ENCODE measurements around the gene WWOX.

WWOX gene

DNA sequence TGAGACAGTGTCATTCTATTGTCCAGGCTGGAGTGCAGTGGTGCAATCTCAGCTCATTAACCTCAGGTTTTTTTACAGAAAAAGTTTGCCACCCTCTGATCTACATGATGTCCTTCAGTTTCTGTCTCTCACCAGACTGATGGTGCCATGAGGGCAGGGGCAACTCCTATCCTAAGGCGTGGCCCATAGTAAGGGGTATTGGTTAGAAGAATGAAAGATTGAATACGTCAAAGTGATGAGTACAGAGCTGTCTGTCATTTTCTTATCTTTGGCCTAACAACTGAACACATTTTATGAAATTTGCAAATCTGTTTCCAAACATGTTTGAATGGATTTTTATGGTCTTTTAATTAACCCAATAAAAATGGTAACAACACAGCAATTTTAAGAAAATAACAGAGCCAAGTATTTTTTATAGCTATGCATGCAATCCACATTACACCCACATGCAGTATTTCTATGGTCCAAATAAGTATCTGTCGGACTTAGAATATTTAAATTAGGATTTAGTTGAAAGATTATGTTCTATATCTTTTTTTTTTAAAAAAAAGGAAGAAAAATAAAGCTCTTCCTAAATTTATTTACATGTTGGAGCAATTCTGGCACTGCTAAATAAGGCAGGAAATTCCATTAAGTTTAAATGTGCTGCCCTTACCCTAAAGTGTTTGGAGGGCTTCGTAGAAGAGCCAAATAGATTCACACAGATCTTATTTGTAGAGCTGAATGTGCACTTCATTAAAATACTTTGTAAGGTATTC is 192.8 kb downstream of the WWOX start:
- DNase-seq (ENCODE audit: low read depth in 2 of 2, low spot score in 1 of 2), result no peak

DNA sequence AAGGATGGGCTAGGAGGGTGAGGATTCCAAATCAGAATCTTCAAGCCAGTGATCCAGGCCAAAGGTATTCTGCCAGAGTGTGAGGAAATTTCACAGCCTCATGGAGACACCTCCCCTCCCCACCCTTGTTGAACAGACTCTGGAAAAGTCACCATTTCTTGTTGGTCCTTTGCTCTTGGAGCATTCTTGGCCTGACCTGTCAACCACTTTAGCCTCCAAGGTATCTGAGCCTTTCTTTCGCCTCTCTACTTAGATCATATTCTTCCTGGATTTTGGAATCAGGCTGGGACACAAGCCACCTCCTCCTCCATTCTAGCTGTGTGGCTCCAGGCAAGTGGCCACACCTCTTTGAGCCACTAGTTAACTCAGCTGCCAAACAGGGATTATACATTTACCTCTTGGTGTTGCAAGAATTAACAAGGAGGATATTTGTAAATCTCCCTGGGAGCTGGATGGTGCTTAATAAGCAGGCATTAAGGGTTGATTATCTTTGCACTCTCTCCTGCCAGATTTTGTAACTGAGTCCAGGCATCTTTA is 193.5 kb downstream of the WWOX start:
- DNase-seq (ENCODE audit: low read depth in 2 of 2, low spot score in 1 of 2), result no peak

DNA sequence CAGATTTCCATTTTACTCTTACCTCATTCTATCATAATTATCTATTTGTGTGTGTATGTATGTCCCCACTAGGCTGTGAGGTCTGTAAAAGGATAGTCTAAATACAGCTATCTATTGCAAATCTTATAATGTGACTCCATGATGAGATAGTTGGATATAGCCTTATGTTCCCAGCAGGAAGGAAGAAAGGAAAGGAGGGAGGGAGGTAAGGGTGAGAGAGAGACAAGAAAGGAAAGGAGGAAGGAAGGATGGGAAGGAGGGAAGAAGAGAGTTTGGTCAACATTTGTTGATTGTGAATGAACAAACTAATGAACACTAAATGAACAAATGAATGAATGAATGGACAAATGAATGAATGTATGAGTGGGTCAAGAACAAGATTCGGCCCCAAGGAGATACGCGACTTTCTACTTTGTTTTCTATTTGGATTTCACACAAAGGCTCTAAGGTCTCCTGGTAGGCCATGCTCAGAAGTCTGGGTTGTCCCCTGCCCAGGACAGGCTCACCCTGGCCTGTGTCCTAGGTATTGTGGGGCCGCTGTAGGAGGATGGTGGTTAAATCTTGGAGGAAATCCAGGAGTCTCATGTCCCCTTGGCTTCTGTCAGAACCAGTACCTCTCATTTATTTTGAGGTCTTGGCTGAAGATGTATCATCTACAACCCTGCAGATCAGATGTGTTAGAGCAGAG is 195.2 kb downstream of the WWOX start:
- no peak for DNase-seq (ENCODE audit: low read depth in 2 of 2, low spot score in 1 of 2)

DNA sequence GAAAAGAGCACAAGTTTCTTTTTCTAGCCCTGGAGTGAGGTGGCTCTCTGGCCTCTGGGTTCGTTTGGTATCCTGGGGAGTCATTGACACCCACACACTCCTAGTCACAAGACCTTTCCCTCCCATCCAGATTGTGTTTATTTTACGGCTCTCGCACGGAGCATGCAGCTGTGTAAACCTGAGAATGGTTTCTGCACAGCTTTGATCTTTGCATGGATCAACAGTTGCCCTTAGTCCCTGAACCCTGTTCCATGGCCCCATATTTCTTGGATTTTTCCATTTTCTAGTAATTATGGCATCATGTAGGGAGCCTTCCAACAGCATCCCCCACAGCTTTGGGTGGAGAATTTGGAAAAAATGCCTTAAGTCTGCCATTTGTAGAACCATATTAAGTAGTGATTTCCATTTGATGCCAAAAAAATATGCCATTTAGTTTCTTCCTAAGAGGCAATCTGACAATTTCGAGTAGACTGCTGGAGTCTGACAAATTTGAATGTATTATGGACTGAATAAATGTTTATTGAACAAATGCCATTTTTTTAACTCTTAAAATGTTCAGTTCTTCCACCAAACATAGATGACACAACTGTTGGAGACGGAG is 197.7 kb downstream of the WWOX start:
- no peak for DNase-seq (ENCODE audit: low read depth in 2 of 2, low spot score in 1 of 2)

DNA sequence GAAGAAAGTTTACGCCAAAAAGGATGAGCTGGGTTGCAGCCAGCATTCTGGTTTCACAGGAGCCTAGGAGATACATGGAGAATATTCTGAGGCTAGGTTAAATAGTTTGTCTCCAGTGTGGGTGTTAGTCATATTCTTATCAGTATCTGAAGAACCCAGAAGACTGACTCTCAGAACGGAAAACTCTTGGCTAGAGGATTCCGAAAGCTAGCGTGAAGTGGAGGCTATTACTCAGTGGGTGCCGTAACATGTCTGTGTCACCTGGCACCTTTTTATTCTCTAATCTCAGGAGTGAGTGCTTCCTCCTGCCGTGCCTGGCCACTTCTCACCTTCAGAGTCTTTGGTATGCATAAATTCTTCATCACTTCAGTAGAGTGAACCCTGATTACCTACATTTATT is 199.5 kb downstream of the WWOX start:
- no peak for DNase-seq (ENCODE audit: low read depth in 2 of 2, low spot score in 1 of 2)

DNA sequence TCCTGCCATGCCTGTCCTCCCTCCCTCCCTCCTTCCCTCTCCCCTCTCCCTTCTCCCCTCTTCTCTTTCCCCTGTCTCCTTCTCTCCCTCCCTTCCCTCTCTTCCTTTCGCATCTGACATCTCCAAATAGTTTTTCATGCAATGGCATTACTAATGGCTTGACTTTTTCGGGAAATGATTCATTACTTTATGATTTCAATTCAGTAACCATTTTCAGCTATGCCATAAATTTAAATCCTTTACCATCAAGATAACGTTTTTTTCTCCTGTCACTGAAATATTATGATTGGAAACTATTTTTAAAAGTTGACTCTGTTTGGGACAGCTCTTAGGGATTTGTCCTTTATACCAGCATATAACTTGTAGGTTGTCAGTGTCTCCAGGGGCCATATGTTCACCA is 201.0 kb downstream of the WWOX start:
- no peak for DNase-seq (ENCODE audit: low read depth in 2 of 2, low spot score in 1 of 2)

DNA sequence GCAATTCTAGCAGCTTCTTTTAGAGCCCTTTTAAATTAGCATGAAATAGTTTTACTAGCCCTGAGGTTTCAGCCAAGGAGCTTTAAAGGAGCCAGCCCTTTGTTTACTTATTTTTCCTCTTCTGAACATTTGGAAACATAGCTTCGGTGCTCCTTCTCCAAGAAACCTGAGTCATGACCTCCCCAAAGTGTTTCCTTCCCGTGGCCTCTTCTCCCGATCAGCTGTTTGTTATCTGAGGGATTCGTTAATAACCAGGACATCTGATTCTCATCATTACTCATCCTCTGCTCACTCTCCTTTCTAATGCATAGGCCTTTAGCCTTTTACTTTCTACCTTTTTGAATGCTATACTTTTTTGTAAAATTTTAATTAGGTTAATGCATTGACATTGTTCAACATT is 204.5 kb downstream of the WWOX start:
- no peak for DNase-seq (ENCODE audit: low read depth in 2 of 2, low spot score in 1 of 2)

DNA sequence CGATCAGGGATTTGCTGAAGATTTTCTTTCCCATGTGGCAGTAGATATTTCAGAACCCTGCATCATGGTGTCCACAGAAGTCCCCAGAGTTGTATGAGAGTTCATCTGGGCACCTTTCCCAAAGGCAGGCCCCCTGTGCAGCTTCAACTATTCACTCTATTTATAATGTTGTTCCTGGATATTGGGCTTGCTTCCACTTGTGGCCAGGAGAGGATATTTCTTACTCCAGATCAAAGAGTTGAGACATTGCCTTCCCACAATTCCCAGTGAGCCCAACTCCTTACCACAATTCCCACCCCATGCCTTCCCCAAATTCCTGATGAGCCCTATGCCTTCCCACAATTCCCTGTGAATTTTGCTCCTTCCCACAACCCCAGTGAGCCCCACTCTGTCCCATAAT is 206.9 kb downstream of the WWOX start:
- no peak for DNase-seq (ENCODE audit: low read depth in 2 of 2, low spot score in 1 of 2)

DNA sequence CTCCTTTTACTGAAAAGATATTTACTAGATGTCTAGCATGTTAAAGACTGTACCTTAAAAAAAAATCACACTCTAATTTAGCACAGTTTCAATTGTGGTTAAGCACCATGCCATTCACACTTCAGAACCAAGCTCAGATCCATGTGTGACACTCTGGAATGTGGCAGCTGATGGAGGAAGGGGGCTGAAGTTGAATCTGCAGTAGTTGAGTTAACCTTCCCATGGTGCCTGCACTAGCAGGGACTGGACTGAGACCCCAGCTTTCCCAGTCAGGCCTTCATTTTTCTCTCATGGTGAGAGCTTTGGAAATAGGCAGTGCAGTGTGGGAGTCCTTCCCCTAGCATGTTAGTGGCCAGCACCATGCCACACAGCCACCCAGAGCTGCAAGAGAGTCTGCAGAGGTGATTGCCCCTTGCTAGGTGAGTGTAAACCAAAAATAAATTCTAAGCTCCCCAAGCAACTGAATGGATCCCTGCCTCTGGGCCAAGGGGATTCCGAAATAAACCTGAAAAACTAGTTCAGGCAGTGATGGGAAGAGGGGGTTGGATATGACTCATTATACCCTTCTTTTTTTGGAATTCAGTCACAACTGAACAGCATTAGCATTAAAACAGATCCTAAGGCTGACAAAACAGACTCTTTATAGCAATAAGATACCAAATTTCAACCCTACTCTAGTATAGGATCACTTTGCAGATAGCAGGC is 208.5 kb downstream of the WWOX start:
- DNase-seq (ENCODE audit: low read depth in 2 of 2, low spot score in 1 of 2), result no peak

DNA sequence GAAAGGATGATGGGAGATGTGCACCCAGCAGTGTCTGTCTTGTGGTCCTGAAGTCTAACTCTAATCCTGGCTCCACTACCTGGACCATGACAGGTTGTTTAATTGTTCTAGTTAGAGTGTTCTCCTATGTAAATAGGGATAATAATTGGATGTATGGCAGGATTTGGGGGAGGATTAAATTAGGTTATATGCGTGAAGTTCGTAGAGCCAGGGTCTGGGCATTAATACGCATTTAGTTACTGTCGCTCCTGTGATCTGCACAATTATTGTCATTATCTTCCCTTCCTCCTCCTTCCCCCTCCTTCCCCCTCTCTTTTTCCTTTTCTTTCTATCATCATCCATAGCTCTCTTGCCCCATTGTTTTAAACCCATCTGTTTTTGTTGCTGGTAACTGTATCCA is 210.3 kb downstream of the WWOX start:
- DNase-seq (ENCODE audit: low read depth in 2 of 2, low spot score in 1 of 2), result no peak

DNA sequence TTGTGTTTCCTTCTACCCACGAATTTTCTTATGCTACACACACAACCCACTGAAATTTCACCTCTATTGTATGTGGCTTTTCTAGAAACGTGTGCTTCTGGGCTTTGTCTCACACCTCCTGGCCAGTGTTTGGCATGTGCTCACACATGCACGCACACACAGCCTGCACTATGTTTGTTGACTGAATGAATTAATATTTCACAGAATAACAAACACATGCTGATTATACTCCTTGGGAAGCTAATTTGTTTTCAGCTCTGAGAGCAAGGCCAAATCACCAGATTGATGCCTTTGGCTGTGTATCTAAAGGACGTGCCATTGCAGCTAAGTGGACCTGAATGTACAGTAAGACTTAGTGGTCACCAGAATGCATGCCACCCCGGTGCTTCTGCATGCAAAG is 210.7 kb downstream of the WWOX start:
- DNase-seq (ENCODE audit: low read depth in 2 of 2, low spot score in 1 of 2), result no peak

DNA sequence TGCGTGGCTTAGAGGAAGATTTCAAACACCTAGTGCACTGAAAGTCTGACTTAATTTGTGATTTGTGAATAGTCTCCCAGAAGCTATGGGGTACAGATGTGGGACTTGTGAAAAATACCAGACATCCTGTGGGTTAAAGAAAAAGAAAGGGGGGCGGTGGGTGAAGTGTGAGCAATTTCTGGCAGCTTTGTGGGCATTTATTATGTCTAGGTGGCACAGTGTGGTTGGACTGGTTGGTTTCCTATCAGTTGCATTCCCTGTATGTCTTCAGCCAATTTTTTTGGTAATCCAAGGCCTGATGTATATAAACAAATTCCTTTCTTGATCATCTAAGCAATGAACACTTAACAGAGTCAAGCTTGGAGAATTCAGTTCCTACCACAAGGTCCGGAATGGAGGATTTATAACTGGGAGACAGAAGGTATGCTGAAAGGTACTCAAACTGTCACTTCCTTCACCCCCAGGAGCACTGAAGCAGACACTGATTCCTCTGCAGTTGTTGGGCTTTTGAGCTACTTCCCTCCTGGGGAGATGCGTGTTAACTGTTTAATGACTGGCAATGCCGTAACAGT is 211.6 kb downstream of the WWOX start:
- no peak for DNase-seq (ENCODE audit: low read depth in 2 of 2, low spot score in 1 of 2)

DNA sequence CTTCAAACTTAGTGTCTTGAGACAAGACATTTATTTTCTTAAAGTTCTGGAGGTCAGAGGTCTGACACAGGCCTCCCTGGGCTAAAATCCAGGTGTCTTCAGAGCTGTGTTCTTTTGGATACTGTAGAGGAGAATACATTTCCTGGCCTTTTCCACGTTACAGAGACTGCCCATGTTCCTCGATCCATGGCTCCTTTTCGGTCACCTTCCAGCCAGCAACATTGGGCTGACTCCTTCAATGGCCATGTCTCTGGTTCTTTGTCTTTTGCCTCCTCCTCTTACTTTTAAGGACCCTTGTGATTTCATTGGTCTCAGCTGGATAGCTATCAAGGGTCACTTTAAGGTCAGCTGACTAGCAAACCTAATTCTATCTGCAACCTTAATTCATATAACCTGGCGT is 212.4 kb downstream of the WWOX start:
- no peak for DNase-seq (ENCODE audit: low read depth in 2 of 2, low spot score in 1 of 2)

DNA sequence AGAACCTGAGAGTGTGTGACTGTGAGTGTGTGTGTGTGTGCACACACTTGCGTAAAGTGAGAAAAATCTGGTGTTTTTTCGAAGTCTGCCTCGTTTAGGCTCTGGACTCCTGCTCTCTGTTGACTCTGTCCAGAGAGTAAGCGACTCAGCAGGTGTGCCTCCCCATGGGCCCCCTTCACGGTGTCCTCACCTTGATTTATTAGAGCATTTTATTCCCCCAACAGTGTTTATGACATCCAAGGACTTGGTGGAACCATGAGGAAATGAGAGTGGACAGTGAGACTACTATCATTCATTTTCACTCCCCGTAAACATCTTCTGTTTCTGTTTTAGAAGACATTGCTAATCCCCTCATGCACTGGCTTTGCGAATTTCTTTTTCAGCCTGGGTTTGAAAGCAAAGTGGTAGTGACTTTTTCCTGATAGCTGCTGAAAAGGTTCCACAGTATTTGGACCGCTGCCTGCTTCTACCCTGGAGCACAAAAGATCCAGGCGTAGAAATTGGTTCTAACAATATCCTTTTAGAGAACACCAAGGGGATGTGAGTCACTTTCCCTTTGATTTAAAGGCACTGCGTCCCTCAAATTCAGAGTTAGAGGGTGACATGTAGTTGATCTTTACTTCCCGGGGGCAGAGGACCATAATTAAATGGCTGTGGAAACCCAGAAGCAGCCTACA is 218.2 kb downstream of the WWOX start:
- DNase-seq (ENCODE audit: low read depth in 2 of 2, low spot score in 1 of 2), result no peak

DNA sequence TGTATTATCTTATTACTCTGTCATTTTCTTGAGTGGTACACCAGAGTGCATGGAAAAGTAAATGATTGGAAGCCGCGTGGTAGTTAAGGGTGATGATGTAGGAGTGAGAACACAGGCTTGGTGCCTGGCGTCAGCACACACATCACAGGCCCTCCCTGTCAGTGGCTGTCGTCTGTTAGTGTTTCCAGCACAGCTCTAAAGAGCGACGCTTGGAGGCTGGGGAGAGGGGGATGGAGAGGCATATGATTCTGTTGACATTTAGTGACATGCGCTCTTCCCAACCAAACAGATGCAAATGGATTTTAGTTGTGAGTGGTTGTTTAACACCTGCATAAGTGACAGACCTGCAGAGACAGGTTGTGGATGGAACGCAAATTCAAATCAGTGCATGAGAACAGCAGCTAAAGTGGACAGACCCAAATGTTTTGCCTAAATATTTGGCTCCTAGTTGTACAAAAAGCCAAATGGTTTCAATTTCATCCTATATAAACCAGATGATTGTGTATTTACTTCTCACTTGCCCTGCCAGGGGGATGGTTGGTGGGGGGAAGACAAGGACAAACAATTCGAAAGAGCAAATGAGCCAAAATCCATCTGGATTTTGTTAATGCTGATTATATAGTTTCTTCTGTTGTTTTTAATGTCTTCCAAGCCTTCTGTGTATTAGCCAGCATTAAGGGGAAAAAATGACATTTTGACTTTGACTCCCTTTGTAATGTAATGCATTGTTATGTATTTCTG is 222.3 kb downstream of the WWOX start:
- DNase-seq (ENCODE audit: low read depth in 2 of 2, low spot score in 1 of 2), result no peak

DNA sequence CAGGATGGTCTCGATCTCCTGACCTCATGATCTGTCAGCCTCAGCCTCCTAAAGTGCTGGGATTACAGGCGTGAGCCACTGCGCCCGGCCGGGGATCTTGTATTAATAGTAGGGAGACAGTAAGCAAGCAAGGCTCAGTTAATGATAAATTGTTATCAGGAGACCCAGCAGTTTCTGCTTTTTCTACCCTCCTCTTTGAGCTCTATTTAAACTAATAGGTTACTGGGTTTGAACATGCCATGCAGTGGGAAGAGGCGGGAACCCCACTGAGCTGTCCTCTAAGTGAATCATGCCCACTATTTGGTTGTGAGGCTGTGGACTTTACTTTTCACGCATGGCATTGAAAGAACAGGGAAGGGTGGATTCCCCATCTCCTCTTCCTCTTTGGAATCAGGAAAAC is 223.9 kb downstream of the WWOX start:
- DNase-seq (ENCODE audit: low read depth in 2 of 2, low spot score in 1 of 2), result no peak

DNA sequence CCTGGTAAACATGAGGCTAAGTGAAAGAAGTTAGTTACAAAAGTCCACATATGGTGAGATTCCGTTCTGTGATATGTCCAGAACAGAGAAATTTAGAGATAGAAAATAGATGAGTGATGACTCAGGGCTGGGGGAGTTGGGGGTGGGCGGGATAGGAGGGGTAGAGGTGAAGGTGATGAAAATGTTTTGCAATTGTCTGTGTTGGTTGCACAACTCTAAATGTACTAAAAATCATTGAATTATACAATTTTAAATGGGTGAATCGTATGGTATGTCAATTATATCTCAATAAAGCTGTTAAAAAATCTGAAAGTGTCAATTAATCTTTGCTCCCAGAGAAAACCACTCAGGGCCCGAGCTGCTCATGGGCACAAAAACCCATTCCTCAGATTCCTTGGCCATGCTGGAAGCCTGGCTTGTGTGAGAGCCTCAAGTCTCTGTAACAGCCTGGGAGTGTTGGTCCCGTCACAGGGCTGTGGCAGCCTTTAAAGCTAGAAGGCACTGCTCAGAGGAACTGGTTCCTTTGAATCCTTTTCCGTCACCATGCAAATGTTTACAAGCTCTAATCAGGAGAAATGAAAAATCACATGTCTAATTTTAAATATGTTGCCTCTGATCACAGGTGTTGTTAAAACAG is 225.3 kb downstream of the WWOX start:
- DNase-seq (ENCODE audit: low read depth in 2 of 2, low spot score in 1 of 2), result no peak

DNA sequence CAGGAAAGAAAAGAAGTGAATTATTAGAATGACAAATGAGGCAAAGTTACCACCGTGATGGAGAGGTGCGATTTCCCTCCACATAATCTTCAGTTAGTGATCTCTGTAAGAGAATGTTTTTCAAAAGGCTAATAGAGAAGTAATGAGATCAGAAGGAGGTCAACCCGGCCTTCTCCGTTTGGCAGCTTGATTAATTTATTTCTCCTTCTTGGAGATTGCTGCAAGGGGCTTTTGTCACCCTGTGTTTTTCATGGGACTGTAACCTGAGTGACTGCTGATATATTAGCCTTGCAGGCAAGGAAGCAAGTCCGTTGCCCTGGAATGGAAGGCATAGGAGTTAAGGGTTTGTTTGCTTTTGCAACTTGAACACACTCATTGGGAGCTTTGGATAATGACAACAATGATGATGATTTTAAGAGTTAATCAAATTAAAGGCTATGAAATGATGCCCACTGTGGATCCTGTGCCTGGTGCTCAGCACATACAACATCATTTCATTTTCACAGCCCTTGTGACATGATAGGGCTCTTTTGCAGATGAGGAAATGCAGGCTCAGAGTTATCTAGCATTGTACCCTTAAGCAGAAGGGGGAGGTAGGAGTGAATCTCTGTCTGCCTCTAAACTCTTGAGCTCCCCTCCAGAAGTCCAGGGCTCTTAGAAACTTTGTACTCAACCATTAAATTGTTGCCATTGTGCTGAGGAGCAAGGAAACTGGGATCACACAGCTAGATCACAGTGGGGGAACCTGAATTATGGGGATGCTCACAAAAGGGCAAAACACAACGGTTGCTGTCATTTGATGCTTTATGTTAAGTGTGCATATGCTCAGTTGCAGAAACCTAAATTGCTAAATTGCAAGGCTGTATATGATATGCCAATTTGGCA is 226.3 kb downstream of the WWOX start:
- no peak for DNase-seq (ENCODE audit: low read depth in 2 of 2, low spot score in 1 of 2)

DNA sequence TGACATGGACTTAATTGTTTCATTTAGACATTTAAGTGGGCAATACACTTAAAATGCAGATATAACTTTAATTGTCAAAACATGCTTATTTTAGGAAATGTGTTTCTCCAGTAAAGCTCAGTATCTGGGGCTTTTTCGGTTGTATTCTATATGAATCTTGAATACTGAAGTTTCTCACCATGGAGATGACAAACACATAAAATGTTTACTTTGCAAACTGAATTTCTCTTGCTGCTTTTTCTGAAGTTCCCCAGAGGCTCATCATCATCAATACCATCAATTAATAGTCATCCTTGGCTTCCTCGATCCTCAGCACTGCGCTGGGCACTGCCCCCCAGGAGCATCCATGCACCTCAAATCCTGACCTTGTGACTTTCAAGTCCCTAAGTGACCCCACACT is 227.3 kb downstream of the WWOX start:
- no peak for DNase-seq (ENCODE audit: low read depth in 2 of 2, low spot score in 1 of 2)
